ENCODE measurements around the gene HMGA1.
"Not testable (repeated sequence)": the region's sequence is repeated elsewhere in the genome, so short reads cannot be mapped to it uniquely, and the experiment has no call there.

Gene HMGA1

DNA sequence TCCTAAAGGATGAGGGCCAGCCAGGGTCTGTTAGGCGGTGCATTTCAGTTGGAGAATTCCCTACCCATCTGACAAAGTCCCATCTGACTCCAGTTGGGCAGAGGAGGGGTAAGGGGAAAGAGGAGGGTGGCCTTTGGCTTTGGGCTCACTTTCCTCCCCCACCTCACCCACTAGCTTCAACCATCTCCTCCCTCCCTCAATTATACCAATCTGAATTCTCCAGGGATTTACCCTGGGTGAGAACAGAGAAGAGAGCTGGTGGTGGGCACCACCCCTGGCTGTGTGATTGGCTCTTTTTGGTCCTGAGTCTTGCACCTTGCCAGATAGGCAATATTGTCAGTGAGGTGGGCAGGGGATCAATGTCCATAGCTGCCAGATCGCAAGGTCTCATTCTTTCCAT, 3.2 kb downstream of the HMGA1 start:
- no peak for DNase-seq

DNA sequence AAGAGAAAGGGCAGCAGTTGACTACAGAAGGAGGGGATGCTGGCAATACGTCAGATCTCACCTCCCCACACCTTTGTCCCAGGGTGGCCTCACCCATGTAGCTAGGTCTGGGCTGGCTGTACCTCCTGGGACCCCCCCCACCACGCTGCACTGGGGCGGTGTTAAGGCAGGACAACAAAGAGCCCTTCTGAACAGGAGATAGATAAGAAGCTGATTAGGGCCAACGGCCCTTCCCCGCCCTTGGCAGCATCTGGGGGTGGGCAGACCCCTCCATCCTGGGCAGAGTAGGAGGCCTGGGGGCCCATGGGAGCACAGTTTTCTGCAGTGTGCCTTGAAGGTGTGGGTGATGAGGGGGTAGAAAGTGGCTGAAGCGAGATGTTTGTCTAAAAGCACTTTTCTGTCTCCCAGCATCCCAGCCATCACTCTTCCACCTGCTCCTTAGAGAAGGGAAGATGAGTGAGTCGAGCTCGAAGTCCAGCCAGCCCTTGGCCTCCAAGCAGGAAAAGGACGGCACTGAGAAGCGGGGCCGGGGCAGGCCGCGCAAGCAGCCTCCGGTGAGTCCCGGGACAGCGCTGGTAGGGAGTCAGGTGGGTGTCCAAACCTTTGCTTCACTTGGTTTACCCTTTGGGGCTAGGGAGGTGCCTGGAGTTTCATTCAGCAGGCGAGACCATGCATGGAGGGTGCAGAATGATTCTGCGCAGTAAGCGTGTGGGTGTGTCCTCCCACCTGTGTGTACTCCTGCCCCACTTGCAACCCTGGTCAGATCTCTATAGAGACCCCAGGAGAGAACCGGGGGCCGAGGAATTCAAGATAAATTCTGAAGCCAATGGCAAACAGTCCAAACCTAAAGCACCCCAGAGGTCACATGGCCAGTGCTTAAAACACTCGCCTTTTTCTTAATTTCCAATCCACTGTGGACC, 3.9 kb downstream of the HMGA1 start:
- DNase-seq: no peak

DNA sequence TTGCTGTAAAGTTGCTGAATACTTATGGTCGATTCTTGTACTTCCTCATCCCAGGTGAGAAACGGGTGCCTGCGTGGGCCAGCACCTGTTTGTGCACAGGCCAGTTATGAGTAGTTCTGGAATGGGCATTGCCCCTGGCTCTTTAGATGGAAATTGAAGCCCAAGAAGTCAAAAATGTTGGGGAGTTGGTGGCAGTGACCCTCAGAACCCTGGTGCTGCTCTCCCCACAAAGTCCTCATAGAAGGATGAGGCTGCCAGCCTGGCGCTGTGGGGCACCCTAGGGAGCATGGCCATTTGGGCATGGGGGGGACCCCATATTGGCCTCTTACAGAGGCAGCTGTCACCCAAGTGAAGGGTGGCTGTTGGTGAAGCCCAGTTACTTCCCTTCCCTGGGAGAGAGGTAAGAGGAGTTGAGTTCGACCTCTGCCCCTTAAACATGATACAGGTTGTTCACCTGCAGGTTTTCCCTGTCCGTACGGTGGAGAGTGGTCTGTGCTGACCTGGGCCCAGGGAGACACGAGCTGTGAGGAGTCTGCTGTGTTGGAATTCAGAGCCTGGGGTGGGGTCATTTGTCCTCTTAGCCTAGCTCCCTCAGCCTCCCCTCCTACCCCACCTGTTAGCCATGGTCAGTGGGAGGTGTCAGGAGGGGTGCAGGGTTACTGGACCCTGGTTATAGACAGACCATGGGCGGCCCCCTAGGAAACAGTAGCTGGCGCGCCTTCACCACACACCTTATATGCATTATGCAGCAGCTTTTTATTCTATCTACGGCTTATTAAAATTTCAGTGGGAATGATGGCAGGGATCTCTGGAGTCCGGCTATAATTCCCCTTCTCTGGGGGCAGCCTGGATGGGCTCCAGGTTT, 4.9 kb downstream of the HMGA1 start:
- DNase-seq: no peak

DNA sequence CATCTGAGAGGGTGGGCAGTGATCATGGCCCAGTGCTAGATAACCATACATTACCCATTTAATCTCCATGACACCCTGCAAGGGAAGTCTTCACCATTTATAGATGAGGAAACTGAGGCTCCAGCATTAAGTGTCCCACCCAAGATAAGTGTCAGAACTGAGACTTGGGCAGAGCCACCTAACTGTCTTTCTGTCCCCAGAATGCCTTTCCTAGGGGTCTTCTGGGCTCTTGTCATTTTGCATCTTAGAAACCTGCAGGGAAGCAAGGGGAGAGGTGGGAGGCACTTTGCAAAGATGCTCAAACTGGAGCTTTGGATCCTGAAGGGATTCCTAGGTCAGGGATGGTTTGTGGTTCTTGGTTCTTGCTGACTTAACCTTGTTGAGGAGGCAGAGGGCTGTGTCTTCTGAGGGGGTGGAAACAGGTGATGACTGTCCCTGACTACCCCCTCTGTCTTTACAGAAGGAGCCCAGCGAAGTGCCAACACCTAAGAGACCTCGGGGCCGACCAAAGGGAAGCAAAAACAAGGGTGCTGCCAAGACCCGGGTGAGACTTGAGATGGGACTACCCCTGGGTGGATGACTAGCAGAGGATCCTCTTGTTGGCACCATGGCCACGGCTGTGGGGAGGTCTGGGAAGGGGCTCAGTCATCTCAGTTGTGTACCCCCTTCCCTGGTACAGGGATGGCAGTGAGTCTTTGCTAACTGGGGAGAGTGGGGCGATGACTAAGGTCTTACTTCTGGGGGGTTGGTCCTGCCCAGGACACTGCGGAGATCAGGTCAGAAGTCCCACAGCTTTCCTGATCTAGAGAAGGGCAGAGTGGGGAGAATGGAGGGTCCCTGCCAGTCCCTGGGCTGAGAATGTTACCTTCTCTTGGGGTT, 5.8 kb downstream of the HMGA1 start:
- DNase-seq: no peak

DNA sequence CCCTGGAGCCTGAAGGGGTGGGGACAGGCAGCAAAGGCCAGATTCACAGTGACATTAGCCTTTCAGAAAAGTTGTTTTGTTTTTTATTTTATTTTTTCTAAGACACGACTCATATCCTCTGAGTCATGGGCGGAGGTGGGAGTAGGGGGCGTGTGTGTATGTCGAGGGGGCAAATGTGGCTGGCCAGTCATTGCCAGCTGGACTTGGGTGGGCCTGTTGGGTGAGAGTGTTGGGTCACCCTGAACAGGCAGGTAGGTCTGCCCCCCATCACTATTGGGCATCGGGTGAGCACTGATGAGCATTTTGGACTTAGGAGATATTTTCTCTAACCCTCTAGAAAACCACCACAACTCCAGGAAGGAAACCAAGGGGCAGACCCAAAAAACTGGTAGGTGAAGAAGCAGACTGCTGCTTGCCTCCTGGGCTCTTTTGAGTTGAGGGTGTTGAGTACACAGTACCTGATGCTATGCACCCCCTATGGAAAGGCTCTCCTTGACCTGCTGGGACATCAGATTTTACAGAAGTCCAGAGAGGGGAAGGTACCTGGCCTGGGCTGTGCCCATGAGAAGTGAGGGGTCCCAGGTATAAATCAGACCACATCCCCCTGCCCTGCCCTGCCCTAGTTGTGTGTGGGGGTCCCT, 6.6 kb downstream of the HMGA1 start:
- no peak for DNase-seq

DNA sequence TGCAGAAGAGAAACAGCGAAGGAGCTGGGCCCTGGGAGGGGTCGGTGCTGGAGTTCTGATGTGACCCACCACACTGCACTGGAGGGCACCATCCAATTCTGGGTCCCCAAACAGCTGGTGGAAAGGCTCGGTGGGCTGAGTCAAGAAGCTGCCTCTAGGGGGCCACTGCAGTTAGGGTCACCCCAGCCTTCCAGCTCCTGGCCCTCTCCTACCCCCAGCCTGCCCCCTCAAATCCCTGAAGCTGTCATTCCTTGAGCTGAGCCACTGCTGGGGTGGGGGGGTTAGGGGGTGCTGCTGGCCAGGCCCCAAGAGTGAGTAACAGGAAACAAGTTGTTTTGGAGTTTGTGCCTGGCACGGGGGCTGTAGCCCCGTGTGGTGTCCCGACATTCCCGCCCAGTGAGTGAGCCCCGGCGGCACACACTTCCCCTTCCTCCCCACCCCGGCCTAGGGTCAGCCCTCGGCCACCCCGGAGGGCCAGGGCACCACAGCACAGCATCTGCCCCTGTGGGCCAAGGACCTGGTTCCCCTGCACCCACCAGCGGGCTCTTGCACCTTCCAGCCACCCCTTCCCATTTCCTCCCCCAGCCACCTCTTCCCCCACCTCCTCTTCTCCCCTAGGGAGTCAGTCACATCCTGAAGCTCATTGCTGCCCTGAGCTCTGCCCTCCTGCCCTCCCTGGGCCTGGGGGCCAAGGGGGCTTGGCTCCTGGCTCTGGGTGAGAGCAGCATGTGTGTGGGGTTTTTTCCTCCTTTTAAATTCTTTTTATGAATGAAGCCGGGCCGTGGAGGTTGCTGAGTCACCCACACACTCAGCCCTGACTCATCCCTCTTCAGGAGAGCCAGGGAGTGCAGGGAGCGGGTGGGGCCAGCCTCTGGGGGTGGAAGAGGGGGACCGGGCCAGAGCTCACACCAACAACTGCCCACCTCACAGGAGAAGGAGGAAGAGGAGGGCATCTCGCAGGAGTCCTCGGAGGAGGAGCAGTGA, 7.5 kb downstream of the HMGA1 start:
- DNase-seq: peak in 32 of 56 donors; percentile 17 to 85 (median 41)

DNA sequence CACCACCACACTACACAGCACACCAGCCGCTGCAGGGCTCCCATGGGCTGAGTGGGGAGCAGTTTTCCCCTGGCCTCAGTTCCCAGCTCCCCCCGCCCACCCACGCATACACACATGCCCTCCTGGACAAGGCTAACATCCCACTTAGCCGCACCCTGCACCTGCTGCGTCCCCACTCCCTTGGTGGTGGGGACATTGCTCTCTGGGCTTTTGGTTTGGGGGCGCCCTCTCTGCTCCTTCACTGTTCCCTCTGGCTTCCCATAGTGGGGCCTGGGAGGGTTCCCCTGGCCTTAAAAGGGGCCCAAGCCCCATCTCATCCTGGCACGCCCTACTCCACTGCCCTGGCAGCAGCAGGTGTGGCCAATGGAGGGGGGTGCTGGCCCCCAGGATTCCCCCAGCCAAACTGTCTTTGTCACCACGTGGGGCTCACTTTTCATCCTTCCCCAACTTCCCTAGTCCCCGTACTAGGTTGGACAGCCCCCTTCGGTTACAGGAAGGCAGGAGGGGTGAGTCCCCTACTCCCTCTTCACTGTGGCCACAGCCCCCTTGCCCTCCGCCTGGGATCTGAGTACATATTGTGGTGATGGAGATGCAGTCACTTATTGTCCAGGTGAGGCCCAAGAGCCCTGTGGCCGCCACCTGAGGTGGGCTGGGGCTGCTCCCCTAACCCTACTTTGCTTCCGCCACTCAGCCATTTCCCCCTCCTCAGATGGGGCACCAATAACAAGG, 8.5 kb downstream of the HMGA1 start:
- not testable (repeated sequence) for DNase-seq

DNA sequence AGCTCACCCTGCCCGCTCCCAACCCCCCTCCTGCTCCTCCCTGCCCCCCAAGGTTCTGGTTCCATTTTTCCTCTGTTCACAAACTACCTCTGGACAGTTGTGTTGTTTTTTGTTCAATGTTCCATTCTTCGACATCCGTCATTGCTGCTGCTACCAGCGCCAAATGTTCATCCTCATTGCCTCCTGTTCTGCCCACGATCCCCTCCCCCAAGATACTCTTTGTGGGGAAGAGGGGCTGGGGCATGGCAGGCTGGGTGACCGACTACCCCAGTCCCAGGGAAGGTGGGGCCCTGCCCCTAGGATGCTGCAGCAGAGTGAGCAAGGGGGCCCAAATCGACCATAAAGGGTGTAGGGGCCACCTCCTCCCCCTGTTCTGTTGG, 9.1 kb downstream of the HMGA1 start:
- DNase-seq: not testable (repeated sequence)

DNA sequence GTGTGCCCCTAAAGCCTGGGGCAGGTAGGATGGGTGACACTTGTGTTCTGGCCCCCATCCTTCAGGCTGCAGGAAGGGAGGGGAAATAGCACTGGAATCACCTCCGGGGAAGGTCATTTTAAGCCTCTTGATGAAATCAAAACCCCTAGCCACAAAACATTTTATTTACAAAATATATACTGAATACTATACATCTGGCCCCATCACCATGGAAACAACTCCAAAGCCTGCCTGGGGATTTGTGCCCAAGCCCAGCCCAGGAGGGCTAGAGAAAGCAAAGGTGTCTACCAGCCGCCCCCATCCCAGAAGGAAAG, 9.5 kb downstream of the HMGA1 start:
- no peak for DNase-seq

DNA sequence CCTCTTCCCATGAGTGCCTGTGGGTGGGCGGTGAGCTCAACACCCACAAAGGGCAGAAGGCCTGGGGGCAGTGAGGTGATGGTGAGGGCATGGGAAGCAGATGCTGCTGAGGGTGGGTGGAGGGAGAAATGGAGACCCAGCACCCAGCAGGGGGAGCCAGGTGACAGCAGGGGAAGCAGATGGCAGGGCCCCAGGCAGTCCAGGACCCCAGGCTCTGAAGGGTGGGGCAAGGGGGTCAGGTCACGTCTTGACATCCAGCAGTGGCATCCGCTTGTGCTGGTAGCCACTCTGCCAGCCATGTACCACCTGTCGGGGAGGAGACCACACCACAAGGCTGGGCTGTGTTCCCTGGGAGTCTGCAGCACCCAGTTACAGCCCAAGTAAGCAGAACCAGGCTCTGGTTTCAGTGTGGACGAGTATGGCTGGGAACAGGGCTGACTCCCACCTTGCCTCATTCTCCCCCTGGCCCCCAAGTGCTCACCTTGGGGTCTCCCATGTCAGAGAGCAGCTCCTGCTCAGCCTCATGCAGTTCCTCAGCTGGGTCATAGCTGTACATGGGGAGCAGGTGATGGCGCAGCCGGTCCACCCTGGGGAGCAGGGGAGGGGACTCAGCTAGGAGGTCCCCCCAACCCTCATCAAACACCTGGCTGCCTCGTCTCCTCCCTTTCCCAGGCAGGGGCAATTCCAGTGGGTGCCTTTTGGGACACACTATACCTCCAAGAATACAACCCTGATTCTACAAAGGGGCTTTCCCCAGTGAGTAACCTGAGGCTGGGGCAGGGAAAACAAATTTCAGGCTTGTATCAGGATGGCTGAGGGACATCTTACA, 10.1 kb downstream of the HMGA1 start:
- DNase-seq: peak in 8 of 56 donors; percentile 3 to 33 (median 17)

DNA sequence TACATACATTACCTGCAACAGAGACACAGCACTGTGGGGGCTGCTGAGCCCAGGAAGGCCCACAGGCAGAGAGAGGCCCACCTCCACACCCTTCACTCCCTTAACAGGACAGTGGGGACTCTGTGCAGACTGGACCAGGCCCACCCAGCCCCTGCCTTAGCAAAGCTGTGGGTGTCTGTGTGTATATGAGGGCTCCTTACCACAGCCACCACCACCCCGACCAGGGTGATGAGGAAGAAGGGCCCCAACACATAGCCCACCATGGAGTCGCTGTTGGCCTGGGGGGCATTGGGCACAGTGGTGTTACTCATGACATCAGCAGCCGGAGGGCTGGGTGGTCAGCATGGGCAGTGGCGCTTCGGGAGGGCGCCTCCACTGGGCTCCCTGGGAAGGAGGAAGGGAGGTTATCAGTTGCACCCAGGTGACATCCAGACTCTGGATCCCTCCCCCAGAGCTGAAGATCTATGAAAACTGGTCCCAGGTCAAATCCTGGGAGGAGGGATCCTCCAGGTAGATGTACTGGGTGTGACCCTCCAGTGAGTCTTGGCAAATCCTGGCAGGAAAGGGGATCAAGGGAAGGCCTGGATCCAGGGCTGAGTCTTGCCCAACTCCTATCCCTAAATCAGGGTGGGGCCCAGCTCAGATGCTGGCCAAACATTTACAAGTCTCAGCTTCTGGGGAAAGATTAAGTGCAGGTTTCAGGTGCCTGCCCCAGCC, 11.0 kb downstream of the HMGA1 start:
- no peak for DNase-seq

DNA sequence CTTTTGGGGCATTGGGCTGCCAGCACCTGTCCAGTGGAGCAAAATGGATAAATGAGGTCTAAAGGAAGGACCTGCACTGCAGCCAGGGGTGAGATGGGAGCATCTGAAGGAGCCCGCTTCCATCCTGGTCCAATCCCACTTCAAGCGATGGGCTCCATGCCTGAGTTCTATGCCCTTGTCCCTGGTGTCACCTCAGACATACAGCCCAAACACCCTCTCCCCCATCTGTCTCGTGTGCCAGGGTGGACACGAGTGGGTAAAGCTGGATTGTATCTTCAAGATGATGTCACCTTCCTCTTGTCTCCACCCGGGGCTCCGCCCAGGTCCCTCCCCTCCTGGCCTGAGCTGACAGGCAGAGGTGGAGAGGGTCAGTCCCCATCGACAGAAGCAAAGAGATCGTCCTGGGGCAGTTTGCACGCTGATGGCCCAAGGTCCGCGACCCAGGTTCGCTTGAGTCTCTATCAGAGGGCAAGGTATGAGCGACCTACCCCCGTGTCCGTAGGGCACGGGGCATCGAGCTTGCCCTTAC, 11.6 kb downstream of the HMGA1 start:
- DNase-seq: peak in 20 of 56 donors; percentile 21 to 60 (median 48)

DNA sequence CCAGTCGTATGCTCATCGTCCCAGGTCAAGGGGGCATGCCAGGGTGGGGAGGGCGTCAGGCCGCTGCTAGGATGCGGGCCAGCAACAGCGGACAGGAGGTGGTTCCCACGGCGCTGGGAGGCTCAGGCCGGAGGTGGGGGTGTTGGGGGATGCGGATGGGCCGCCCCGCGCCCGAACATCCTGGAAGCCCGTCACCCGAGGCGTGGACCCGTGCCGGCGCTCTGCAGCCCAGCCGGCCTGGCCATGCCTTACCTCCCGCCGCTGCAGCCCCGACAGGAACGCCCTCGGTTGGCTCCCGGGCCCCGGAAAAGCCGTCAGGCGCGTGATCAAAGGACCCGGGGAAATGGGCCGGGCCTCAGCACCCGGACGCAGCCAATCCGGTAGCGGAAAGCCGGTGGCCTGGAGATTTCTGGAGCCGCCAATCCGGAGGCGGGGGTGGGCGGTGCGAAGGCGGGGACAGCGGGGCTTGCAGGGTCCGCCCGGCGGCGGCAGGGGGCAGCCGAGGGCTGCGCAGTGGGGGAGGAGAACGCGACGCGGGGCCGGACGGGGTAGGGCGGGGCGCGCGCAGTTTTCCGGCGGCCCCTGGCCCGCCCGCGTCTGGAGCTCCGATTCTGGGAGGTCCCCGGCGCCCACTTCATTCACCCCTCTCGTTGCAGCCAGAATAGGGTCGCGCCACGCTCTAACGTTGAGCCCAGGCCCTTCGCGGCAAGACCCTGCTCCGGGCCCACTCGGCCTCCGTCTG, 12.2 kb downstream of the HMGA1 start, which contains the start of gene SMIM29:
Gene SMIM29, minus strand, starts transcription at position 280 of the 742 bp plus-strand sequence. CDS start 1,215 bp downstream, outside the sequence.
- DNase-seq: peak; percentile 76 to 99 (median 95)

DNA sequence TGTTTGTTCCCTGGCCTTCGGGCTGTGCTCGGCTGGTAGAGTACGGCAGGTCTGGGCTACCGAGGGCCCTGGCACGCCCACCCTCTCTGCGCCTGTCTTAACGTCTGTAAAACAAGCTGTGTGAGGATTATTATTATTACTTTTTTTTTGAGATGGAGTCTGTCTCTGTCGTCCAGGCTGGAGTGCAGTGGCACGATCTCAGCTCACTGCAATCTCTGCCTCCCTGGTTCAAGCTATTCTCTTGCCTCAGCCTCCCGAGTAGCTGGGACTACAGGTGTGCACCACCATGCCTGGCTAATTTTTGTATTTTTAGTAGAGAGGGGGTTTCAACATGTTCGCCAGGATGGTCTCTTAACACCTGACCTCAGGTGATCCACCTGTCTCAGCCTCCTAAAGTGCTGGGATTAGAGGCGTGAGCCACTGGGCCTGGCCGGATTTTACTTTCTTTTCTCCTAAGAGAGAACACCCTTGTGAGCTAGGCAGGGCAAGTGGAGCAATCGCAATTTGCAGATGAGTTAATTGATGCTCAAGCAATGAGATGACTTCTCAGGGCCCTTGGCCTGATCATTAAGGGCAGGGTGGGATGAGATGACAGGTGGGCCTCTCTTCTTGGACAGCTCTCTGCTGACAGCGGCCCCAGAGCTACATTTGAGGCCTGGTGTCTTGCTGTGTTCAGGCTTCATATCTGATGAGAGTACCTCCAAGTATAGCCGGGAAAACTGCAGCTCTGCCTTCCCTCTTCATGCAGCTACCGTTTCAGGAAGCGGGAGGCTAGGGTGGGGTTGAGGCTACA, 13.0 kb downstream of the HMGA1 start:
- no peak for DNase-seq

DNA sequence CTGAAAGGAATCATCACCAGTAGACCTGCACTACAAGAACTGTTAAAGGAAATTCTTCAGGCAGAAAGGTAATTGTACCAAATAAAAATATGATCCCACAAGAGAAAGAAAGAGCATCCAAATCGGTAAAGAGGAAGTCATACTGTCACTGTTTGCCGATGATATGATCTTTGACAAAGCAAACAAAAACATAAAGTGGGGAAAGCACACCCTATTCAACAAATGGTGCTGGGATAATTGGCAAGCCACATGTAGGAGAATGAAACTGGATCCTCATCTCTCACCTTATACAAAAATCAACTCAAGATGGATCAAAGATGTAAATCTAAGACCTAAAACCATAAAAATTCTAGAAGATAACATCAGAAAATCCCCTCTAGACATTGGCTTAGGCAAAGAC, 15.7 kb downstream of the HMGA1 start:
- not testable (repeated sequence) for DNase-seq

Data from nucleus accumbens (tissue), 56 donors.